ENCODE results near the gene ZNF438.
"Not testable (repeated sequence)": the region's sequence is repeated elsewhere in the genome, so short reads cannot be mapped to it uniquely, and the experiment has no call there.

ZNF438 gene

GRCh38 chr10:30984563-30985328 is 46.9 kb downstream of the ZNF438 start:
- no peak for DNase-seq

GRCh38 chr10:30983209-30983608 is 48.5 kb downstream of the ZNF438 start:
- DNase-seq: not testable (repeated sequence)

GRCh38 chr10:30980951-30981616 is 50.6 kb downstream of the ZNF438 start:
- DNase-seq: no peak

- no peak for DNase-seq
These were observed 51.7 kb downstream of the ZNF438 start for GRCh38 chr10:30979956-30980355.

GRCh38 chr10:30978843-30979242 is 52.8 kb downstream of the ZNF438 start:
- DNase-seq: no peak

GRCh38 chr10:30977385-30977784 is 54.3 kb downstream of the ZNF438 start:
- DNase-seq: no peak

- no peak for DNase-seq
These were observed 56.8 kb downstream of the ZNF438 start for GRCh38 chr10:30974773-30975415.

GRCh38 chr10:30974355-30974754 is 57.3 kb downstream of the ZNF438 start:
- no peak for DNase-seq

- no peak for DNase-seq
These were observed 57.9 kb downstream of the ZNF438 start for GRCh38 chr10:30973737-30974136.

GRCh38 chr10:30970760-30971460 is 60.8 kb downstream of the ZNF438 start:
- no peak for DNase-seq

GRCh38 chr10:30968711-30969110 is 63.0 kb downstream of the ZNF438 start:
- DNase-seq: no peak

- DNase-seq: no peak
These were observed 63.8 kb downstream of the ZNF438 start for GRCh38 chr10:30967650-30968410.

- DNase-seq: no peak
These were observed 67.4 kb downstream of the ZNF438 start for GRCh38 chr10:30963992-30964930.

- no peak for DNase-seq
These were observed 69.1 kb downstream of the ZNF438 start for GRCh38 chr10:30962522-30962921.

- no peak for DNase-seq
These were observed 71.8 kb downstream of the ZNF438 start for GRCh38 chr10:30959836-30960210.

GRCh38 chr10:30949218-30949617 is 82.4 kb downstream of the ZNF438 start:
- not testable (repeated sequence) for DNase-seq

GRCh38 chr10:30944005-30944404 is 87.7 kb downstream of the ZNF438 start:
- no peak for DNase-seq

GRCh38 chr10:30943451-30943850 is 88.2 kb downstream of the ZNF438 start:
- DNase-seq: no peak

GRCh38 chr10:30940256-30940655 is 91.4 kb downstream of the ZNF438 start:
- no peak for DNase-seq

- DNase-seq: no peak
These were observed 91.9 kb downstream of the ZNF438 start for GRCh38 chr10:30939643-30940251.

- no peak for DNase-seq
These were observed 96.6 kb downstream of the ZNF438 start for GRCh38 chr10:30935078-30935477.
